Measurements from ENCODE around the gene RUNX3. TPM values are rescaled to one million over a fixed set of nuclear protein-coding genes. Genes with fewer than 3 reads are reported as not detected.

Gene RUNX3
- total and polyA plus RNA-seq, 5 donors from 2014 or later, result 12.0 to 268 (median 17.5) TPM

DNA sequence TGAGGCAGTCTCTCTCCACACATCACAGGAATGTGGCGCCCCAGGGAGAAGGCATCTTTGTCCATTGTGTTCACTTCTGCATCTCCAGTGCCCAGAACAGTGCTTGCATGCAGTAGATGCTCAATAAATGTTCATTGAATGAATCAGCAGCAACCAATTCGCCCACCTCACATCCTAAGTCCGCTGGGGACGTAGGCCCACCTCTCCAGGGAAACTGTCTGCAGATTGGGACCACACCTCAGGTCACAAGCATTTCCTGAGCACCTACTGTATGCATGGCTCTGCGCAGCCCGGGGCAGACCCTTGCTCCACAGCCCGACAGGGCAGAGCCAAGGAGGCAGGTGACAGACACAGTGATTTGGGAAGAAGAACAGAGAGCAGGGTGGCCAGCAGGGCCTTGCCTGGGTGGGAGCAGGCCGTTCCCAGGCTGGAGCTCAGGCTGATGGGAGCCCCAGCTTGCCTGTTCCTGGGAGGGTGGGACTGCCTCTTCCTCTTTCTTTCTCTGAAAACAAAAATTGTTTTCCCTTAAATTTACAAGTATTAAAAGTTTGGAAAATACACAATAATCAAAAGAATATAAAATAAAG lies 25.8 kb upstream of the RUNX3 start:
- H3K4me1 Mint-ChIP-seq, result peaks cover 25 to 62% (median 34%) of the 10 kb centered on the region in 4 donors
- peak overlapping the region in 2 of 3 donors; percentile 51 to 85 for H3K27ac Mint-ChIP-seq
- H3K9me3 Mint-ChIP-seq, result no peaks in the 10 kb centered on the region
- no peak overlapping the region for H3K27ac ChIP-seq (ENCODE audit: insufficient read depth, low read length, poor library complexity, severe bottlenecking)
- no peaks in the 10 kb centered on the region for H3K36me3 Mint-ChIP-seq
- DNase-seq (no peak), ATAC-seq (ENCODE audit: low read depth in 2 of 2) (no peak)
- H3K4me1 ChIP-seq (ENCODE audit: control insufficient read depth, insufficient read depth, low read length, poor library complexity, severe bottlenecking), result peaks cover 38% of the 10 kb centered on the region
- H3K4me3 ChIP-seq (ENCODE audit: low read depth, low read length), result no peak overlapping the region
- no peaks in the 10 kb centered on the region for H3K27me3 ChIP-seq (ENCODE audit: control insufficient read depth, insufficient read depth, low read length)
- H3K4me3 Mint-ChIP-seq, result no peak overlapping the region
- no peaks in the 10 kb centered on the region for H3K36me3 ChIP-seq (ENCODE audit: control insufficient read depth, insufficient read depth, low read length)
- no peaks in the 10 kb centered on the region for H3K27me3 Mint-ChIP-seq
- H3K9me3 ChIP-seq (ENCODE audit: control insufficient read depth in 2 of 2, low read length in 2 of 2), result no peaks in the 10 kb centered on the region

- H3K4me3 ChIP-seq (ENCODE audit: low read depth, low read length), result no peak overlapping the region
- Mint-ChIP-seq H3K36me3 (no peaks in the 10 kb centered on the region), H3K27me3 (no peaks in the 10 kb centered on the region), H3K9me3 (no peaks in the 10 kb centered on the region), H3K27ac (peak overlapping the region; percentile 85 to 97 (median 86)), H3K4me1 (peaks cover 25 to 64% (median 34%) of the 10 kb centered on the region in 4 donors), H3K4me3 (peak overlapping the region in 3 of 4 donors; percentile 18 to 72 (median 64))
- no peaks in the 10 kb centered on the region for H3K27me3 ChIP-seq (ENCODE audit: control insufficient read depth, insufficient read depth, low read length)
- H3K4me1 ChIP-seq (ENCODE audit: control insufficient read depth, insufficient read depth, low read length, poor library complexity, severe bottlenecking), result peaks cover 38% of the 10 kb centered on the region
- ATAC-seq (ENCODE audit: low read depth in 2 of 2) (peak; percentile 96), DNase-seq (peak in 1 of 3 donors; percentile 90)
- no peak overlapping the region for H3K27ac ChIP-seq (ENCODE audit: insufficient read depth, low read length, poor library complexity, severe bottlenecking)
- H3K9me3 ChIP-seq (ENCODE audit: control insufficient read depth in 2 of 2, low read length in 2 of 2), result no peaks in the 10 kb centered on the region
- no peaks in the 10 kb centered on the region for H3K36me3 ChIP-seq (ENCODE audit: control insufficient read depth, insufficient read depth, low read length)
Observed at GRCh38 chr1:24955161-24955560, 25.1 kb upstream of the RUNX3 start.

DNA sequence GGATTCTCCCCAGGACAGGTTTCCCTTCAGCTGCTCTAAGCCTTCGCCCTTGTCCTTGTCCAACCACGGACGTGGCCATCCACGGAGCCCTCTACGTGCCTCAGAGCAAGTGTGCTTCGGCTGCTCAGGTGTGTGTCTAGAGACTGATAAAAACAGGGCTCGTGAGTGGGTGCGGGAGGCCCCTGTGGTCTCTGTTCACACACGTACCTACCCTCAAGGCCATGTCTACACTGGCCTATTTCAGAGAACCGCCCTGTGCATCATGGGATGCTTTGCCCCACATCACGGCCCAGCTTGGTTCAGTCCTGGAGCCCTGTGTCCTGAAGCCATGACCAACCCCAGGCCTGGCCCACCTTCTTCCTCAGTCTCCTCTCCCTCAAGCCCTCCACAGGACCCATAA lies 24.6 kb upstream of the RUNX3 start:
- Histone ChIP-seq H3K36me3 (ENCODE audit: control insufficient read depth, insufficient read depth, low read length) (no peaks in the 10 kb centered on the region), H3K9me3 (ENCODE audit: control insufficient read depth in 2 of 2, low read length in 2 of 2) (no peaks in the 10 kb centered on the region), H3K4me3 (ENCODE audit: low read depth, low read length) (no peak overlapping the region), H3K27me3 (ENCODE audit: control insufficient read depth, insufficient read depth, low read length) (no peaks in the 10 kb centered on the region), H3K4me1 (ENCODE audit: control insufficient read depth, insufficient read depth, low read length, poor library complexity, severe bottlenecking) (peaks cover 38% of the 10 kb centered on the region), H3K27ac (ENCODE audit: insufficient read depth, low read length, poor library complexity, severe bottlenecking) (peak overlapping the region; percentile 29)
- Mint-ChIP-seq H3K36me3 (no peaks in the 10 kb centered on the region), H3K4me1 (peaks cover 25 to 64% (median 32%) of the 10 kb centered on the region in 4 donors), H3K27ac (peak overlapping the region; percentile 85 to 86 (median 86)), H3K9me3 (no peaks in the 10 kb centered on the region), H3K27me3 (no peaks in the 10 kb centered on the region), H3K4me3 (peak overlapping the region; percentile 3 to 72 (median 41))
- no peak for DNase-seq
- ATAC-seq (ENCODE audit: low read depth in 2 of 2), result no peak

- Histone ChIP-seq H3K4me1 (ENCODE audit: control insufficient read depth, insufficient read depth, low read length, poor library complexity, severe bottlenecking) (peaks cover 38% of the 10 kb centered on the region), H3K4me3 (ENCODE audit: low read depth, low read length) (peak overlapping the region; percentile 19), H3K9me3 (ENCODE audit: control insufficient read depth in 2 of 2, low read length in 2 of 2) (no peaks in the 10 kb centered on the region), H3K27me3 (ENCODE audit: control insufficient read depth, insufficient read depth, low read length) (no peaks in the 10 kb centered on the region), H3K27ac (ENCODE audit: insufficient read depth, low read length, poor library complexity, severe bottlenecking) (peak overlapping the region; percentile 29), H3K36me3 (ENCODE audit: control insufficient read depth, insufficient read depth, low read length) (no peaks in the 10 kb centered on the region)
- DNase-seq (peak in 1 of 3 donors; percentile 52), ATAC-seq (ENCODE audit: low read depth in 2 of 2) (no peak)
- Mint-ChIP-seq H3K9me3 (no peaks in the 10 kb centered on the region), H3K36me3 (no peaks in the 10 kb centered on the region), H3K4me3 (peak overlapping the region in 3 of 4 donors; percentile 22 to 72 (median 39)), H3K27me3 (no peaks in the 10 kb centered on the region), H3K27ac (peak overlapping the region; percentile 63 to 86 (median 85)), H3K4me1 (peaks cover 25 to 66% (median 31%) of the 10 kb centered on the region in 4 donors)
Observed at GRCh38 chr1:24954022-24954421, 23.9 kb upstream of the RUNX3 start.

DNA sequence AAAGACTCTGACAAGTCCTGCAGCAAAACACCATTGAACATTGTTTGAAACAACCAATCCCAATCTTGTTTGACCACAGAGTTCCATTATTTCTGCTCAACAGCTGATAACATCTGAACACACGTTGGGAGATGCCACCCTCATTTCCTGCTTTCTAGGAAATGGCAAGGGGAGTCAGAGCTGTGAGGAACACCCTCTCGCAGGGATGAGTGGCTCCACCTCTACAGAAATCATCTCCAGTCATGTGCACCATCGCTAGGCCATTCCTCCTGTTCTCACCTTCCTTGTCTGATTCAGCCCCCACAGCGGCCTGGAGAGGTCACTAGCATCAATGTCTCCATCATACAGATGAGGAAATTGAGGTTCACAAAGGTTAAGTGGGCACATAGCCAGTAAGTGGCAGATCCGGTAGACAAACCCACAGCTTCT lies 22.4 kb upstream of the RUNX3 start:
- Histone ChIP-seq H3K4me1 (ENCODE audit: control insufficient read depth, insufficient read depth, low read length, poor library complexity, severe bottlenecking) (peaks cover 38% of the 10 kb centered on the region), H3K36me3 (ENCODE audit: control insufficient read depth, insufficient read depth, low read length) (no peaks in the 10 kb centered on the region), H3K9me3 (ENCODE audit: control insufficient read depth in 2 of 2, low read length in 2 of 2) (no peaks in the 10 kb centered on the region), H3K4me3 (ENCODE audit: low read depth, low read length) (no peak overlapping the region), H3K27ac (ENCODE audit: insufficient read depth, low read length, poor library complexity, severe bottlenecking) (no peak overlapping the region), H3K27me3 (ENCODE audit: control insufficient read depth, insufficient read depth, low read length) (no peaks in the 10 kb centered on the region)
- Mint-ChIP-seq H3K4me1 (peaks cover 25 to 73% (median 35%) of the 10 kb centered on the region in 4 donors), H3K27ac (peak overlapping the region in 1 of 3 donors; percentile 59), H3K4me3 (peak overlapping the region in 2 of 4 donors; percentile 48 to 58), H3K36me3 (no peaks in the 10 kb centered on the region), H3K27me3 (no peaks in the 10 kb centered on the region), H3K9me3 (no peaks in the 10 kb centered on the region)
- DNase-seq (peak in 1 of 3 donors; percentile 63), ATAC-seq (ENCODE audit: low read depth in 2 of 2) (no peak)

DNA sequence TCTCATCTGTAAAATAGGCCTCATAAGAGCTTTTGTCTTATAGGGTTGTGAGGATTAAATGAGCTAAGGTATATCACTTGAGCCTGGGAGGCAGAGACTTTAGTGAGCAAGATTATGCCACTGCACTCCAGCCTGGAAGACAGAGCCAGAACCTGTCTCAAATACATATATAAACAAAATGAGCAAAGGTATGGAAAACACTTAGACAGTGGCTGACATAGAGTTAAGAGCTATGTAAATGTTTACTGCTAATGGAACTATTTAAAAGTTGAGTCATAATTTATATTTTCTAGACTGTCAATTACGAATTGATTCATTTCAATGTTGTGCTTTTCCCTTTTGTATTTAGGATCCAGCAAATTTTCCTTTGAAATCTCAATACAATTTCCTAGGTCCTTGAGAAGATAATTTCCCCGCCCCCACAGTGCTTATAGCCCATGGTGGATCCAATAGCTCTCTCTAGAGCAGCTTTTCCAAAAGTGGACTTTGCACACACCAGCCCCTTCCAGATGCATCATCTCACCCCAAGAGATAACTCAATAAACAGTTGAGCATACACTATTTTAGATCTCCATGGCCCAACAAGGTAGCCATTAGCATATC lies 21.8 kb upstream of the RUNX3 start:
- no peak overlapping the region for H3K27ac ChIP-seq (ENCODE audit: insufficient read depth, low read length, poor library complexity, severe bottlenecking)
- no peaks in the 10 kb centered on the region for H3K9me3 ChIP-seq (ENCODE audit: control insufficient read depth in 2 of 2, low read length in 2 of 2)
- no peaks in the 10 kb centered on the region for H3K27me3 ChIP-seq (ENCODE audit: control insufficient read depth, insufficient read depth, low read length)
- no peaks in the 10 kb centered on the region for H3K36me3 ChIP-seq (ENCODE audit: control insufficient read depth, insufficient read depth, low read length)
- peak overlapping the region in 2 of 3 donors; percentile 39 to 55 for H3K27ac Mint-ChIP-seq
- H3K4me3 ChIP-seq (ENCODE audit: low read depth, low read length), result no peak overlapping the region
- no peaks in the 10 kb centered on the region for H3K27me3 Mint-ChIP-seq
- no peaks in the 10 kb centered on the region for H3K9me3 Mint-ChIP-seq
- H3K4me3 Mint-ChIP-seq, result peak overlapping the region in 1 of 4 donors; percentile 58
- H3K4me1 Mint-ChIP-seq, result peaks cover 25 to 72% (median 36%) of the 10 kb centered on the region in 4 donors
- no peak for ATAC-seq (ENCODE audit: low read depth in 2 of 2)
- peaks cover 38% of the 10 kb centered on the region for H3K4me1 ChIP-seq (ENCODE audit: control insufficient read depth, insufficient read depth, low read length, poor library complexity, severe bottlenecking)
- H3K36me3 Mint-ChIP-seq, result no peaks in the 10 kb centered on the region
- DNase-seq, result no peak

DNA sequence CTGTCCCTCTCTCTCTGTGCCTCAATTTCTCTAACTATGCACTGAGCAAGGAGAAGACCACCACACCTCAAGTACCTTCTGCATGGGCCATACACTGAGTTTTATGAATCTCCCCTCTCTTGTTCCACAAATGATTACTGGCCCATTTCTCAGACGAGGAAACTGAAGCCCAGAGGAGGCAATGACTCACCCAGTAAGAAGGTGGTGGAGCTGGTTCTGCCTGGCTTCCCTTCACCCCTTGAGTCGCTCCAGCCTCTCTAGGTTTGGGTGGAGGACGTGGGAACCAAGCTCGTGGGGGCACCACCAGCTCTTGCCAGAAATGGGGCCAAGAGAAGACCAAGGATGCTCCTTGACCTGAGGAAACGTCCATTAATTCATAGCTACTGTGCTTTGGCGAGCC lies 21.3 kb upstream of the RUNX3 start:
- ATAC-seq (ENCODE audit: low read depth in 2 of 2), result no peak
- peak overlapping the region in 1 of 3 donors; percentile 39 for H3K27ac Mint-ChIP-seq
- Histone ChIP-seq H3K27me3 (ENCODE audit: control insufficient read depth, insufficient read depth, low read length) (no peaks in the 10 kb centered on the region), H3K36me3 (ENCODE audit: control insufficient read depth, insufficient read depth, low read length) (no peaks in the 10 kb centered on the region), H3K4me1 (ENCODE audit: control insufficient read depth, insufficient read depth, low read length, poor library complexity, severe bottlenecking) (peaks cover 37% of the 10 kb centered on the region), H3K9me3 (ENCODE audit: control insufficient read depth in 2 of 2, low read length in 2 of 2) (no peaks in the 10 kb centered on the region), H3K4me3 (ENCODE audit: low read depth, low read length) (no peak overlapping the region), H3K27ac (ENCODE audit: insufficient read depth, low read length, poor library complexity, severe bottlenecking) (no peak overlapping the region)
- no peak for DNase-seq
- H3K4me3 Mint-ChIP-seq, result no peak overlapping the region
- H3K27me3 Mint-ChIP-seq, result no peaks in the 10 kb centered on the region
- H3K36me3 Mint-ChIP-seq, result no peaks in the 10 kb centered on the region
- H3K4me1 Mint-ChIP-seq, result peaks cover 25 to 68% (median 34%) of the 10 kb centered on the region in 4 donors
- no peaks in the 10 kb centered on the region for H3K9me3 Mint-ChIP-seq
